NCI-H345 (cell line): ENCODE measurements around the gene EXTL1.
"Not testable (repeated sequence)": the region's sequence is repeated elsewhere in the genome, so short reads cannot be mapped to it uniquely, and the experiment has no call there.

Experiments used
- DNase-seq: peaks from one replicate; lab custom pipeline; 2025; lab: John Stamatoyannopoulos, UW

EXTL1 gene, protein sequence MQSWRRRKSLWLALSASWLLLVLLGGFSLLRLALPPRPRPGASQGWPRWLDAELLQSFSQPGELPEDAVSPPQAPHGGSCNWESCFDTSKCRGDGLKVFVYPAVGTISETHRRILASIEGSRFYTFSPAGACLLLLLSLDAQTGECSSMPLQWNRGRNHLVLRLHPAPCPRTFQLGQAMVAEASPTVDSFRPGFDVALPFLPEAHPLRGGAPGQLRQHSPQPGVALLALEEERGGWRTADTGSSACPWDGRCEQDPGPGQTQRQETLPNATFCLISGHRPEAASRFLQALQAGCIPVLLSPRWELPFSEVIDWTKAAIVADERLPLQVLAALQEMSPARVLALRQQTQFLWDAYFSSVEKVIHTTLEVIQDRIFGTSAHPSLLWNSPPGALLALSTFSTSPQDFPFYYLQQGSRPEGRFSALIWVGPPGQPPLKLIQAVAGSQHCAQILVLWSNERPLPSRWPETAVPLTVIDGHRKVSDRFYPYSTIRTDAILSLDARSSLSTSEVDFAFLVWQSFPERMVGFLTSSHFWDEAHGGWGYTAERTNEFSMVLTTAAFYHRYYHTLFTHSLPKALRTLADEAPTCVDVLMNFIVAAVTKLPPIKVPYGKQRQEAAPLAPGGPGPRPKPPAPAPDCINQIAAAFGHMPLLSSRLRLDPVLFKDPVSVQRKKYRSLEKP

DNA sequence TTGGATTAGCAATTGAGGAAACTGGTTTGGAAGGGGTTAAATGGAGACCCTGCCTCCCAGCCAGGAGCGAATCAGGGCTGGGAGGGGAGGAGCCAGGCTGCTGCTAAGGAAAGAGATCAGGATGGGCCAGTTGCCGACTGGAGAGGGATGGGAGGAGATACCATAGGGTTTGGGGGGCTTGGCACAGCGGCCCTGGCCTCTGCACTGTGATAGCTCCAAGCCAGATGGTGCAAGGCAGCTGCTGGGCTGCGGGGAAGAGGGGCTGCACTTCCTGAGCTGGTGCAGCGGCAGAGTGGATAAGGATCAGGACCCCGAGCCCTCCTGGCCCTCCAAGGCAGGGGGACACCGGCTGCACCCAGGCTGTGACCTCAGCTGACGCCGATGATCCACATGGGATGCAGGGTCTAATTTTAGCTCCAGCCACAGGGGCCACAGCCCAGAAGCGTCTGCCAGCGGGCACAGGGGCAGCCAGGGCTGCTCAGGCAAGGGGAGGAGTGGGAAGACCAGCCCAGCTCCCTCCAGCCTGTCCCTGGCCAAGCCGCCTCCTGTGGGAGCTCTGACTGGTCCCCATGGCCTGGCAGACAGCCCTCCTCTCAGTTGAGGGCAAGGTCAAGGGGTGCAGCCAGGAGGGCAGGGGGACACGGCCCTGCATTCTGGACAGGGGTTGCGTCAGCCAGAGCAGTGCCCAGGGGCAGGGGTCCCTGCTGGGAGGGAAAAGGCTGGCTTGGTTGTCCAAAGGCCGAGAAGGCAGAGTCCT is at the start of gene EXTL1:
Gene EXTL1, plus strand, starts transcription at position 129 of the 757 bp plus-strand sequence. CDS start 872 bp downstream, outside the sequence.
- no peak for DNase-seq

DNA sequence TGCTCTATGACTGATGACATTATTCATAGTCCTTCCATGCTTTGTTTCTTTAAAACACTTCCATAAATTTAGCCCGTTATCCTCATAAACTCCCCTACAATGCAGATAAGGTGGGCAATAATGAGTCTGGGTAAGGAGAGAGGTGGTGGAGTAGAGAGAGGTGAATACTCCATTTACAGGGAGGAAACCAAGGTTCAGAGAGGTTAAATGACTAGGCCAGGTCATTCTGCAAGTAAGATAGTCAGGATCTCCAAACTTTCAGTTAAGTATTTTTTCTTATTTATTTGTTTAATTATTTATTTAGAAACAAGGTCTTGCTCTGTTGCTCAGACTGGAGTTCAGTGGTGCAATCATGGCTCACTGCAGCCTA is 49.8 kb upstream of the EXTL1 start:
- DNase-seq, result no peak

DNA sequence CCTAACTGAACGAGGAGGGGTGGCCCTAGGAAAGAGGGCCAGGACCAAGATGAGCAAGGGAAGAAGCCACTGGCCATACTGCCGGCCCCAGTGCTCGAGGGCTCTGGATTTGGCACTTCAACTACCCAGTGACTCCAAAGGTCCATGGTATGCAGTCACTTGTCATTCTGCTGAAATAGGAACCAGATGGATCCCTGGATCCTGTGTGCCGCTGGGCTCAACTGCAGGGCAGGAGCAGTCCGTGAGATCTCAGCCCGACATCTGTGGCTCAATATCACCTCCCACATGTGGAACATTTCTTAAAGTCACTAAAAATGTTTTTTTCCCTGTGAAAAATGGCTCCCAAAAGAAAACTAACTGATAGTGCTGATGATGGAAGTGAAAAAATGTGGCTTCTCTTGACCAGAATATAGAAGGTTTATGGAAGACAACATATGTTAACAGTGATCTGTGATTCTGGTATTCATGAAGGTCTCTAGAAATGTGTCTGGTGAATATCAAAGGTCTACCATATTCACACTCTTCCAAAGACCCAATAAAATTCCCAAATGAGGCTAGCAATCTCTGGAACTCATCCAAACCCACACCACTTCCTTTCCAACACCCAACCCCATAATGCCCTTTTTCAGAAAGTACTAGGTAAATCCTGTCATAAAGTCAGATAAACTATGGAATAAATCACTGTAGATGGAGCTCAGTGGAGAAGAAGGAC is 47.8 kb upstream of the EXTL1 start:
- DNase-seq, result no peak

DNA sequence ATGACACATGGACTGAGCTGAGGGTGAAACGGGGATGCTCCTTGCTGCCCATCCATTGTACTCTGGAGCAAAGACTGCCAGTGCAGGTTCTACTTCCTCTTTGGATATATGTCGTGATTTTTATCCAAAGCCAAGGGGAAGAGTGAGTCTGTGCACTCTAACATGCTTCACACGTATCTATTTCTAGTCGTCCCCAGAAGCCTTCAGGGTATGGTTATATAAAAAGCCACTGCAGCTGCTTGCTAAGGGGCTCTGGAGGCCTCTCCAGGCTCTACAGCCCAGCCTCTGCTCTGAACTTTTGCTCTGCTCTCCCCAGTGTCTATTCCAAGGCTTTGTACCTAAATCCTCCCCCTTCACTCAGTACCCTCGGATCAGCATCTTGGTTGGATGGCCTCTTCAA is 43.8 kb upstream of the EXTL1 start:
- DNase-seq, result no peak

DNA sequence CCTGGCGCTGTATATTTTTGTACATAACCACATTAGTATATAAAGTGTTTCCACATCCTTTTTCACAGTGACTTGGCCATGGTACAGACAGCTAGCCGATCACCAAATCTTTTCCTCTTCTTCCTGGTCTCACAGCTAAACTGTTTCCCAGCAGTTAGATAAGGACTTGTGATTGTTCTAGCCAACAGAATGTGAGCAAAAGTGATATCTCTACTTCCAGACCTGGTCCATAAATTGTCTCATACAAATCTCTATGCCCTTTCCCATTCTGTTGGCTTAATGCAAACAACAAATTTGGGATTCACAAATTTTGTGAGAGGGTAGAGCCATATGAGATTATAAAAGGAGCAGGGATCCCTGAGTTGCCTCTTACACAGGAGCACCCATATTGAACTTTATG is 43.2 kb upstream of the EXTL1 start:
- DNase-seq, result no peak

DNA sequence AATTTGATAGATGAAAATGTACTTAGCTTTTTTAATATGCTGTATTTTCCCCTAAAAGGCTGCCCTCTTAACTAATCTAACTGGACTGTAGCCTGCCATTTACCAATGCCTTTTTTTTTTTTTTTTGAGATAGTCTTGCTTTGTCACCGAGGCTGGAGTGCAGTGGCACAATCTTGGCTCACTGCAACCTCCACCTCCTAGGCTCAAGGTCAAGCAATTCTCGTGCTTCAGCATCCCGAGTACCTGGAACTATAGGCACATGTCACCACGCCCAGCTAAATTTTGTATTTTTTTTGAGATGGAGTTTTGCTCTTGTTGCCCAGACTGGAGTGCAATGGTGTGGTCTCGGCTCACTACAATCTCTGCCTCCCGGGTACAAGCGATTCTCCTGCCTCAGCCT is 42.4 kb upstream of the EXTL1 start:
- DNase-seq, result no peak

DNA sequence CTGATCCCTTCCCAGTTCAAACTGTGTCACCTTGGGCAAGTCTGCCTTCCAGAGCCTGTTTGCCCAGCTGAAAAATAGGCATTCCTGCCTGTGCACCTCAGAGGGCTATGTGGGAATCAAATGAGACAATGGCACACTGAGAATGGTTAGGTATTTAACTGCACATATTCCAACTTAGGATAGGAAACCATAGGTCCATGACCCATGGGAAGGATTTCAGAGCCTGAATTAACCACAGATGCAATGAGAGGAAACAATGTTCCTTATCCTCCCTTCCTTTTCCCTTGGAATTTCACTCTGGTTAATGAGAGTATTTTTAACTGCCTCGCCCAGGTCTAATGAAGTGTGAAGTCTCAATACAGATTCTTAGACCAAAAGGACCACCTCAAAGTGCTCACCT is 36.4 kb upstream of the EXTL1 start:
- DNase-seq, result no peak

DNA sequence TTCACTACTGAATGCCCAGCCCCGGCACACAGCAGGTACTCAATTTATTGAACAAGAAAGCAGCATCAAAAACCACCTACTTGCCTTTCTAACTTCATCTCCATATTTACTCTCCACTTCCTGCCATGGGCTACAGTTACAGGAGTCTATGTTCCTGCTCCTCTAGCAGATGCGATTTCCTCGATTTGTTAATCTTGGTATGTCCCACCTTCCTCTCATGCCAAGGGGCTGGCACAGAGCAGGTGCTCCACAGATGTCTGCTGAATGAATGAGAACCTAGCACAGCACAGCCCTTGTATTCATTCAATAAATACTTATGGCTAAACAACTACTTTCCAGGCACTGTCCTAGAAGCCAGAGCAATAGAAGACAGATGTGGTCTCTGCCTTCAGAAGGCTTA is 35.9 kb upstream of the EXTL1 start:
- no peak for DNase-seq

DNA sequence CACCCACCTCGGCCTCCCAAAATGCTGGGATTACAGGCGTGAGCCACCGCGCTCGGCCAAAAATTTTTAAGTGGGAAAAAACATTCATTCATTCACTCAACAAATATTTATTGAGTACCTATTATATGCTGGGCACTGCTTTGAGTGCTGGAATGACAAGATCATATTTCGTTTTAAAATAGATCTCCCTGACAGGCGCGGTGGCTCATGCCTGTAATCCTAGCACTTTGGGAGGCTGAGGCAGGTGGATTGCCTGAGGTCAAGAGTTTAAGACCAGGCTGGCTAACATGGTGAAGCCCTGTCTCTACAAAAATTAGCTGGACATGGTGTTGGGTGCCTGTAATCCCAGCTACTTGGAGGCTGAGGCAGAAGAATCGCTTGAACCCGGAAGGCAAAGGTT is 34.8 kb upstream of the EXTL1 start:
- not testable (repeated sequence) for DNase-seq

DNA sequence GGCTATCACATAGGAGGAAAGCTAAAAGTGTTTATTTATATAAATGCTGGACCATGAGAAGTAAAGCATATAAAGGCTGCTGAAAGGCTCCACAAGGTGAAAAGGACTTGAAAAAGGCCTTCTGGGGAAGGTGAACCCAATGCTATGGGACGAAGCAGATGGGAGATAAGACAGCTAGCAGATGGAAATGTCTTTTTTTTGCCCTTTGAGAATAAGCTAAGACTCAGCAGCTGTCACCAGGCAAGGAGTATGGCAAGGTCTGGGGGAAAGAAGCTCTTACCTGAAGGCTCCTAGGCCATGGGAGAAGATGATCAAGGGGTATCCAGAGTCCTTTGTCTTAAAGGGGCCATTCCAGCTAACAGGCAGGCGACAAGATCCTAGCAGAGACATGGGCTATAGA is 33.6 kb upstream of the EXTL1 start:
- DNase-seq, result no peak

DNA sequence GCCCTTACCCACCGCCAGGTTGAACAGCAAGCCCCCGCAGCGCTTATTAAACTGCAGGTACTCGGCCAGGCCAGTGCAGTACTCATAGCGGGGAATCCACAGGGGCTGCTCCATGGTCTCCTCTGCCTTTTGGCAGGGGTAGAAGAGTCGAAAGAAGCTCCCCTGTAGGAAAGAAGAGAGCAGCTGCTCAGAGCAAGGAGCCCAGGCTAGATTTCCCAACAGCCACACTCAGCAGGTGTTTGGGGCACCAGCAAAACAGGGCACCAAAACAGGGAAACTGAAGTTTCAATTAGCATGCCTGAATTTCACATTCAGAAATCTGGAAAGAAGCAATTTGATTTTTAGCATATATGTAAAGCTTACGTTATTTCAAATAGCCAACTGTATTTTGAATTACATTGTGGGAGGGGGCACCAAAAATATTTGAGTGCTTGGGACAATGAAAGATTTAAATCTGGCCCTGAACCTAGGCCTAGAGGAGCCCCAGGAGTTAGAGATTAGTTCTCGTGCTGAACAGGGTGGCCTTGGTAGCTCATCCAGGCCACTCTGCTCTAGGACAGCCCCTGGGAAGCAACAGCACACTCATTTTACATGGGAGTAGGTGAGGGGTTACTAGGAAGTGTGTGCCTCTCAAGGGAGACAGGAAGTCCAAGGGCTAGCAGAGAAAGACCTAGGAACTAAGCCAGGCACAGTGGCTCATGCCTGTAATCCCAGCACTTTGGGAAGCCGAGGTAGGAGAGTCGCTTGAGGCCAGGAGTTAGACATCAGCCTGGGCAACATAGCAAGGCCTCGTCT is 31.9 kb upstream of the EXTL1 start:
- DNase-seq, result no peak

DNA sequence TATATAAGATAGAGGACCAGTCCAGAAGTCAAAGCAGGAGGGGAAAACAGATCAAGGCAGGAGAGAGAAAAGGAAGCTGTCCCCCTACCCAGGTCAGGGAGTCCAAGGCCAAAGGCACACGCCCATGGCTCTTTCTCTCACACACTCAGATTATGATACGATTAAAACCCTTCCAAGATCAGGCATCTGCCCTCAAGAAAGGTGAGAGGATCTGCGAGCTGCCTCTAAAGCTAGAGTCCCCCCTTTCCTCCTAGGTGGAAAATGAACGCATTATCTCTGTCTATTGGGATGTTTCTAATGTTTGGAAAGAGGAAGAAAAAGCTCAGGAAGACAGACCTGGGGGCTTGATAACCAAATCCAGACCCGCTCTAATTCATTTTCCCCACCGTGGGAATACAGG is 31.3 kb upstream of the EXTL1 start:
- no peak for DNase-seq

DNA sequence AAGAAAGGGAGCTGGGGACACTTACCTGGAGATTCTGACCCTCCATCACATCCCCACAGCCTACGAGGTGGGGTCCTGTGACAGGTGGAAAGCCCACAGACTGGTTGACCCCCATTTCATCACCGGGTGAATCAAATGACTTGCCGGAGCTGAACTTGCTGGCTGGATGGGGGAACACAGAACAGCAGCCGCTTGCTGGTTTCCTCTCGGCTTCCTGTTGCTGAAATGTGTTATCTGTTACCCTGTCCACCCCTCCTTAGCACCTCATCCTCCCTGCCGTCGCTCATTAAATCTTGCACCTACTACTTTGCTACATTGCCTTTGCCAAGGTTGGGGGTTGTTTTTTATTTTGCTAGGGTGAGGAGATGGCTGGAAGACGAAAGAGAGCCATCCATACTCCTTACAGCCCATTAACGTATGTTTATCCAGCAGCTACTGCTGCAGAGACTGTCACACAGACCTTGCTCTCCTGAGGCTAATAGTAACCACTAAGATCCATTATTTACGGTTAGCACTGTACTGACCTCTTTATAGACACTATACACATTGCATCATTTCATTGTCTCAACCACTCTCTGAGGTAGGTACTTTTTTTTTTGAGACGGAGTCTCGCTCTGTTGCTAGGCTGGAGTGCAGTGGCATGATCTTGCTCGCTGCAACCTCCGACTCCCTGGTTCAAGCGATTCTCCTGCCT is 30.7 kb upstream of the EXTL1 start:
- DNase-seq, result no peak

DNA sequence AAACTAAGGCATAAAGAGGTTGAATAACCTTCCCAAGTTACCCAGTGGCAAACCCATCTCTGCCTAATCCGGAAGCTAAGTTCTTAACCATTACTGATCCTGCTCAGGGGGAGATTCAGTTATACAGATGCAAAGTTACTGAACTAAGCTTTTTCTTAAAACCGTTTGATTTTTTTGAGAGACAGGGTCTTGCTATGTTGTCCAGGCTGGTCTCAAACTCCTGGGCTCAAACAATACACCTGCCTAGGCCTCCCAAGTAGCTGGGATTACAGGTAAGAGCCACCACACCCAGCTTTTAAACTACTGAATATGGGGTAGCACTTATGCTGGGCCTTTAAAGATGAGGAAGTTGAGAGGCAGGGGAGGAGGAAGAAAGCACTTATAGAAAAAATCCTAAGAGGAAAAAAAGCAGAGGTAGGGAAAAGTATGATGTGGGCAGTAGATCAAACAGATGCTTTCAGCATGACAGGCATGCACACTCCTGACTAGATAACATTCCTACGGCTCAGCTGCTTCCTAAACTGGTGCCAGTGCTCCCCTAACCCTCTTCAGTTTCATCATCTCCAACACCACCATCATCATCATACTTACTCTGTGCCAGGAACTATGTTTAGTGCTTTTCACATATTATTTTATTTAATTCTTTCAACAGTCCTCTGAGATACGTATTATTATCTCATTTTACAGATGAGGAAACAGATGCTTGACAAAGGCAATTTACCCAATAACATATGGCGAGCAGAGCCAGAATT is 29.5 kb upstream of the EXTL1 start:
- no peak for DNase-seq

DNA sequence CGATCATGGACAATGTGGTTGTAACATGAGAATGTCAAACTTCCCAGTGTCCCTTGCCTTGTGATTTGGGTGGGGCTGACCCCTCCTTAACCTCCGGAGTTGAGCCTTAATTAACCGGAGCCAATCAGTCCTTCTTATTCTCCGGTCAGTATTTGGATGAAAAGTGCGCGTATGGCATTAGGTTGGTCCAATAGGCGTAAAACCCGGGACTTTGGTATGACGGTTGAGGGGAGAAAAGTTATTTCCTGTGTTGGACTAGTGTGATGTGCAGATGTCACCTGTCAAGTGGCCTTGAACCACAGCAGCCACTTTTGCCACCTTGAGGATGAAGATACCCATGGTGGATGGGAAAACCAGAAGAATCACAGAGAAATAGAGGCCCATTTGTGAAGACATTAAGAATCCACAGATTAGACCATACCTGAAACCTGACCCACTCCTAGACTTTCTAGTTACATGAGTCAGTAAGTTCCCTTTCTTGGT is 28.8 kb upstream of the EXTL1 start:
- no peak for DNase-seq

DNA sequence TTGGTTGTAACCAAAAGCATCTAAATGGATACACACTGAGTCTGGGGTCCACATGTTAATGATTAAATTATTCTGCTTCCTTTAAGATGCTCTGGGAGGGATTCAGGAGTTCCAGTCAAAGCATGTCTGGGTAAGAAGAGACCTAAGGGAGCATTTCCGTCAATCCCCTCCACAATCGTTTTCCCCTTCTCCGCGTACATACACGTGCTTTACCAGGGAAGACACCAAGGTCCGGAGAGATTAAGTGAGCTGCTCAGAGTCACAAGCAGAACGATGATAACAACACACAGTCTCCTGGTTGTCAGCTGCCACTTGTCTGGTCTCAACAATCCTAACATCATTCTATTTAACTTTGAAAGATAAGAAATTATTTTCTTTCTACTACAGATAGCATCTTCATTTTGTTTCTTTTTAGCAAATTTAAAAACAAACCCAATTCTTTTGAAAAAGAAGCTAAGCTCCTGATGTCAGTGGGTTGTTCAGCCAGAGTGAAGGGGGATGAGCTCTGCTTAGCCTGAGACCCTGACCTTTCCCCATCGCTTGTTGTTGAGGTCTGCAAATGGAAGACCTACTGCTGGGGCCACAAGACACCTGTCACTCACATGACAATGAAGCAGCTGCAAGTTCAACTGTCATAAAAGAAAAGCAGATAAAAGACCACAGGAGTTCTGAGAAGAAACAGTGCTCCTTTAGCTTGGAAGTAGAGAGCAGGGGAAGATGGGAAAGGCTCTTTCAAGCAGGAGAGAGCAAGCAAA is 28.2 kb upstream of the EXTL1 start:
- no peak for DNase-seq

DNA sequence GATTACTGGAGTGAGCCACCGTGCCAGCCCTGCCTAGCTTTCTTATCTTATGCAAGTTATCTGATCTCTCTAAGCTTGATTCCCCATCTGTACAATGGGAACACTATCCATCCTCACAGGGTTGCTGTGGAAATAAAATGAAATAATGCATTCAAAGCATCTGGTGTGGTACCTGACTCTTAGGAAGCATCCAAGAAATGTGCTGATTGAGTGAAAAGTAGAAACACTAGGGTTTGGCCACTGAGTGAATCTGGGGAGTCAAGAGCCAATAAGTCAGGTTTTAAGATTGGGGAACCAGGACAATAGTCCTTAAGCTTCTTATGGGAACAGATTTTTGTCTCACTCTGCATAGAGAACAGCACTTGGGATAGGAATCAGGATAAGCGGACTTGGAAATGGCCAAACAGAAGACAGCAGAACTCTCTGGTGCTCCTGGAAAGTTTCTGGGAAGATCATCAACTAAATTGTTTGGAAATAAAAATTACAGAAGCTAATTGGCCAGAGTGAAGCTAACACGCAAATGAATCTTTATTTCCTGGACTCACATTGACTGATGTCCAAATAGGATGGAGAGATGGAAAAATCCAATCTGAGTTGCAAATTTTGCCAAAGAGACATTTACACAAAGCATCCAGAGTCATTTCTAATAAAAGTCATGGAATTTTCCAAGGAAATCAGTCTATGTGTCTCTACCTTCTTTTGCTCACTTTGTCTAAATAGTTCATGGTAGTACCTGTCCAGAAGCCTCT is 27.0 kb upstream of the EXTL1 start:
- no peak for DNase-seq
